HCT116 (cell line): ENCODE results near the gene C6orf62. TPM values are rescaled to one million over a fixed set of nuclear protein-coding genes. Genes with fewer than 3 reads are reported as not detected.

Source experiments
- ATAC-seq: fragments of 200-7000 bp; cut with Tn5 transposase; 2 replicates; pipeline ENCODE4 v1.9.1; 2020; ENCODE audit warnings: mild to moderate bottlenecking, moderate library complexity
- BruUV-seq: library from RNA; stranded (reverse); fragments of 400-500 nt; replicated peaks from 2 replicates; lab custom pipeline; 2021; lab: Mats Ljungman, UMichigan
- CTCF ChIA-PET: fragments of 300-600 bp; sonication (Branson Sonifier 250); formaldehyde crosslinking; loops from one replicate; lab custom pipeline; 2021; ENCODE audit warnings: antibody characterized with exemption; lab: Charles Lee
- POLR2A ChIA-PET: fragments of 300-600, 350-600 bp; sonication (Branson Sonifier 250); formaldehyde crosslinking; loops from one replicate; lab custom pipeline; 2021; ENCODE audit warnings: antibody characterized with exemption; lab: Charles Lee
- RAD21 ChIA-PET, 2 experiments: fragments of 300-600 bp; sonication (Branson Sonifier 250); formaldehyde crosslinking; loops; one replicate each; lab custom pipeline; 2023; ENCODE audit warnings: low total read pairs in 2 of 2; ENCODE audit not compliant: uncharacterized antibody in 2 of 2, unreplicated experiment in 2 of 2, low non-redundant PET in 1 of 2; lab: Charles Lee
- DNase-seq: peaks from one replicate; pipeline ENCODE4 v3.0.0-alpha.2; 2010; ENCODE audit warnings: low read depth, low spot score
- H2AFZ ChIP-seq: fragments of 200-600 bp; shearing (Covaris generic), sonication (generic); 2 replicates; pipeline ENCODE4 v1.6.1; 2017; ENCODE audit warnings: low read depth, mixed run types, mixed read lengths, antibody characterized with exemption, low read length; ENCODE audit not compliant: poor library complexity, severe bottlenecking
- H3K27ac ChIP-seq: 2 replicates; pipeline ENCODE4 v1.5.1; 2012; ENCODE audit warnings: low read depth, low read length
- H3K27me3 ChIP-seq: fragments of 200-600 bp; sonication (generic); 2 replicates; pipeline ENCODE4 v1.6.1; 2016; ENCODE audit warnings: mixed run types, low read length, mixed read lengths; ENCODE audit not compliant: insufficient read depth
- H3K36me3 ChIP-seq, 2 experiments: fragments of 200-500 bp in 1 of 2; fragments of 200-600 bp in 1 of 2; sonication (Bioruptor generic) in 1 of 2; sonication (generic) in 1 of 2; 2 replicates each; pipeline versions ENCODE4 v1.5.1 to v1.6.1; 2014 to 2016; ENCODE audit warnings: low read length in 2 of 2, inconsistent platforms in 1 of 2, mixed read lengths in 1 of 2, mixed run types in 1 of 2; ENCODE audit not compliant: insufficient read depth in 2 of 2, control insufficient read depth in 1 of 2
- H3K4me1 ChIP-seq, 2 experiments: fragments of 200-600 bp in 1 of 2; sonication (generic) in 1 of 2; 2 replicates each; pipeline versions ENCODE4 v1.5.1 to v1.6.1; 2012 to 2017; ENCODE audit warnings: low read length in 2 of 2, inconsistent platforms in 1 of 2, mild to moderate bottlenecking in 1 of 2, mixed read lengths in 1 of 2, mixed run types in 1 of 2, moderate library complexity in 1 of 2; ENCODE audit not compliant: insufficient read depth in 2 of 2, control insufficient read depth in 1 of 2
- H3K4me2 ChIP-seq: fragments of 200-600 bp; sonication (generic); 2 replicates; pipeline ENCODE4 v1.6.1; 2017; ENCODE audit warnings: mixed run types, low read length, mixed read lengths
- H3K4me3 ChIP-seq, 2 experiments: fragments of 200-600 bp in 1 of 2; sonication (generic) in 1 of 2; replicated peaks in 1 of 2; 2 replicates each; pipeline ENCODE4 v1.5.1; 2011 to 2016; ENCODE audit warnings: low read length in 2 of 2, control low read depth in 1 of 2, low read depth in 1 of 2, mild to moderate bottlenecking in 1 of 2, mixed read lengths in 1 of 2, mixed run types in 1 of 2
- H3K79me2 ChIP-seq: fragments of 200-600 bp; sonication (generic); 2 replicates; pipeline ENCODE4 v1.6.1; 2017; ENCODE audit warnings: mild to moderate bottlenecking, mixed run types, low read length, moderate library complexity, mixed read lengths; ENCODE audit not compliant: insufficient read depth
- H3K9ac ChIP-seq: fragments of 200-600 bp; sonication (generic); 2 replicates; pipeline ENCODE4 v1.6.1; 2016; ENCODE audit warnings: low read length, mixed read lengths
- H3K9me2 ChIP-seq: fragments of 200-600 bp; sonication (generic), shearing (Covaris generic); 2 replicates; pipeline ENCODE4 v1.6.1; 2017; ENCODE audit warnings: mixed run types, mild to moderate bottlenecking, moderate library complexity; ENCODE audit not compliant: insufficient read depth
- H3K9me3 ChIP-seq, 2 experiments: fragments of 200-500 bp in 1 of 2; fragments of 200-600 bp in 1 of 2; sonication (Bioruptor generic) in 1 of 2; sonication (generic) in 1 of 2; 2 replicates each; pipeline ENCODE4 v1.6.1; 2014 to 2017; ENCODE audit warnings: low read length in 2 of 2, mixed read lengths in 2 of 2, inconsistent platforms in 1 of 2, low read depth in 1 of 2, mild to moderate bottlenecking in 1 of 2, mixed run types in 1 of 2, moderate library complexity in 1 of 2; ENCODE audit not compliant: control insufficient read depth in 1 of 2, insufficient read depth in 1 of 2
- H4K20me1 ChIP-seq: fragments of 200-600 bp; sonication (generic), shearing (Covaris generic); 2 replicates; pipeline ENCODE4 v1.6.1; 2017; ENCODE audit warnings: mixed run types, mild to moderate bottlenecking, moderate library complexity; ENCODE audit not compliant: insufficient read depth
- CBX3 ChIP-seq: IDR thresholded peaks from 2 replicates; pipeline ENCODE4 v1.6.1; 2012; ENCODE audit warnings: low read depth
- EGR1 ChIP-seq: IDR thresholded peaks from 2 replicates; pipeline ENCODE4 v1.6.1; 2012; ENCODE audit warnings: low read depth
- EZH2 ChIP-seq: fragments of 200-600 bp; sonication (generic); IDR thresholded peaks from 2 replicates; pipeline ENCODE4 v1.6.1; 2017; ENCODE audit warnings: antibody characterized with exemption, mixed run types
- JUND ChIP-seq: IDR thresholded peaks from 2 replicates; pipeline ENCODE4 v1.6.1; 2012
- POLR2A ChIP-seq: IDR thresholded peaks from 2 replicates; pipeline ENCODE4 v1.7.0; 2011; ENCODE audit warnings: borderline replicate concordance; ENCODE audit not compliant: insufficient read depth, insufficient read length; ENCODE audit errors: extremely low read depth
- POLR2AphosphoS5 ChIP-seq: IDR thresholded peaks from 2 replicates; pipeline ENCODE4 v1.6.1; 2011; ENCODE audit warnings: mild to moderate bottlenecking, low read depth, low read length, moderate library complexity
- RAD21 ChIP-seq: IDR thresholded peaks from 2 replicates; pipeline ENCODE4 v1.6.1; 2012; ENCODE audit warnings: low read depth, mild to moderate bottlenecking
- SIN3A ChIP-seq: IDR thresholded peaks from 2 replicates; pipeline ENCODE4 v1.6.1; 2012; ENCODE audit warnings: low read depth
- SRF ChIP-seq: IDR thresholded peaks from 2 replicates; pipeline ENCODE4 v1.6.1; 2012; ENCODE audit warnings: low read depth
- TCF7L2 ChIP-seq: IDR thresholded peaks from 2 replicates; pipeline ENCODE4 v1.7.0; 2011; ENCODE audit warnings: borderline replicate concordance, inconsistent platforms; ENCODE audit not compliant: insufficient read depth, insufficient read length; ENCODE audit errors: extremely low read depth
- YY1 ChIP-seq: IDR thresholded peaks from 2 replicates; pipeline ENCODE4 v1.6.1; 2011; ENCODE audit warnings: low read length, low read depth, moderate library complexity, mild to moderate bottlenecking; ENCODE audit not compliant: insufficient replicate concordance; ENCODE audit errors: extremely low read depth
- ZNF274 ChIP-seq: fragments of 200-500 bp; sonication (Bioruptor generic); IDR thresholded peaks from 2 replicates; pipeline ENCODE4 v1.6.1; 2014; ENCODE audit warnings: mild to moderate bottlenecking, low read depth, low read length, inconsistent platforms
- intact Hi-C: fragments of 100-400 bp; cut with micrococcal nuclease; formaldehyde crosslinking; loops from 2 replicates; pipeline ENCODE4 v1.10.0; 2022
- total RNA-seq: library from RNA; stranded (reverse); gene quantifications from one replicate; pipeline ENCODE4 v1.2.1, GENCODE V29; 2021; ENCODE audit not compliant: unreplicated experiment
- TF ChIP-seq, protein P1 (sequence below): IDR thresholded peaks from 2 replicates; pipeline ENCODE4 v1.6.1; 2011; ENCODE audit warnings: mild to moderate bottlenecking, low read length, moderate library complexity; ENCODE audit not compliant: insufficient replicate concordance; ENCODE audit errors: extremely low read depth
- TF ChIP-seq, protein P2 (sequence below): IDR thresholded peaks from 2 replicates; pipeline ENCODE4 v1.6.1; 2012

C6orf62 gene
- total RNA-seq, 1 experiment from 2014 or later, result 103 TPM

- TF ChIP-seq, protein P1, sequence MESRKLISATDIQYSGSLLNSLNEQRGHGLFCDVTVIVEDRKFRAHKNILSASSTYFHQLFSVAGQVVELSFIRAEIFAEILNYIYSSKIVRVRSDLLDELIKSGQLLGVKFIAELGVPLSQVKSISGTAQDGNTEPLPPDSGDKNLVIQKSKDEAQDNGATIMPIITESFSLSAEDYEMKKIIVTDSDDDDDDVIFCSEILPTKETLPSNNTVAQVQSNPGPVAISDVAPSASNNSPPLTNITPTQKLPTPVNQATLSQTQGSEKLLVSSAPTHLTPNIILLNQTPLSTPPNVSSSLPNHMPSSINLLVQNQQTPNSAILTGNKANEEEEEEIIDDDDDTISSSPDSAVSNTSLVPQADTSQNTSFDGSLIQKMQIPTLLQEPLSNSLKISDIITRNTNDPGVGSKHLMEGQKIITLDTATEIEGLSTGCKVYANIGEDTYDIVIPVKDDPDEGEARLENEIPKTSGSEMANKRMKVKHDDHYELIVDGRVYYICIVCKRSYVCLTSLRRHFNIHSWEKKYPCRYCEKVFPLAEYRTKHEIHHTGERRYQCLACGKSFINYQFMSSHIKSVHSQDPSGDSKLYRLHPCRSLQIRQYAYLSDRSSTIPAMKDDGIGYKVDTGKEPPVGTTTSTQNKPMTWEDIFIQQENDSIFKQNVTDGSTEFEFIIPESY, result no peak
These were observed 42.9 kb upstream of the C6orf62 start (continued) for GRCh38 chr6:24761851-24762250.

DNA sequence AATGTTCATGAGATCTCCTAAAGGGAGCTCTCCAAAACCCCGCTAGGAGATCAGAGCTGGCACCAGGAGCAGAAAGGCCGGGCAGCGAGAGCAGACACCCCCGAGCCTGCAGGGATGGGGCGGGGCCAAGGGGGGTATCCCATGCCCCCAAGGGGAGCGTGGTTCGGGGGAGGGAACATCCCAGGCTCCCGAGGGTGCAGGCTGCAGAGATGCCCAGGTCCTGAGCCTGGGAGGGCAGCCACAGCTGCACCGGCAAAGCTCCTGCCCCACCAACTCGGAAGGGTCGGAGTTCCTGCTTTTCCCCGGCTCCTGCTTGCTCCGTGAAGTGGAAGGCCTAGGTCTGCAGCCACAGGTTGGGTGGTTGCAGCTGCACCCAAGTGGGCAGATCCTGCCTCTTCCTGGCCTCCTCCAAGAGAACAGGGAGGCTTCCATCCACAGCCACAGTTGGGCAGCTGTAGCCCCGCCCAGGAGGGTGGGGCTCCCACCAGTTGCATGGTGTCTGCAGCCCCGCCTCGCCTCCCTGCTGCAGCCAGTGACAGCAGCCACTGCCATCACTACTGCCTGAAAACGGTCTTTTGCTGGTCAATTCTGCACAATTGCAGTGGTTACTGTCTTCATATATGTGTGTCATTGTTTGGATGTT lies 42.4 kb upstream of the C6orf62 start:
- POLR2A ChIA-PET, result no interaction called here
- H3K4me2 ChIP-seq, result no peak overlapping the region
- CTCF ChIA-PET, result interaction anchor here (1.6 kb wide), 1 partner anchor 178 kb away, joined by 3 read pairs; no protein-coding TSS in a partner anchor

More for the DNA sequence above, 42.4 kb upstream of the C6orf62 start:
- TF ChIP-seq YY1 (no peak), POLR2AphosphoS5 (no peak), EZH2 (no peak), RAD21 (no peak), SRF (no peak), POLR2A (no peak), TCF7L2 (no peak), JUND (no peak), CBX3 (no peak), EGR1 (no peak), SIN3A (no peak), ZNF274 (no peak)
- TF ChIP-seq, protein P2, sequence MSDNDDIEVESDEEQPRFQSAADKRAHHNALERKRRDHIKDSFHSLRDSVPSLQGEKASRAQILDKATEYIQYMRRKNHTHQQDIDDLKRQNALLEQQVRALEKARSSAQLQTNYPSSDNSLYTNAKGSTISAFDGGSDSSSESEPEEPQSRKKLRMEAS, result no peak
- intact Hi-C loops, result loop anchor here (5.0 kb wide), 1 partner anchor 59 kb away; no protein-coding TSS in a partner anchor
- no TSS peak for BruUV-seq
- no peak overlapping the region for H3K27ac ChIP-seq
- H3K9me2 ChIP-seq, result no peaks in the 10 kb centered on the region
- H4K20me1 ChIP-seq, result no peaks in the 10 kb centered on the region
- no peaks in the 10 kb centered on the region for H3K36me3 ChIP-seq
- H3K4me1 ChIP-seq, result peaks cover 0 to 7% of the 10 kb centered on the region in 2 experiments; a peak in 1 of 4 replicates
- RAD21 ChIA-PET, result no interaction called here
- H3K9ac ChIP-seq, result no peak overlapping the region
- no peak overlapping the region for H2AFZ ChIP-seq
- no peaks in the 10 kb centered on the region for H3K9me3 ChIP-seq
- no peaks in the 10 kb centered on the region for H3K79me2 ChIP-seq
- ATAC-seq (peak; percentile 100), DNase-seq (no peak)
- no peak overlapping the region for H3K4me3 ChIP-seq
- no peaks in the 10 kb centered on the region for H3K27me3 ChIP-seq
